CD4-positive, alpha-beta T cell treated with Interleukin-21 for 1 hour (primary cell): ENCODE data around the gene DDN.

Source experiments
- DNase-seq: peaks from one replicate; pipeline ENCODE4 v3.0.0-alpha.2; 2020

DDN gene

DNA sequence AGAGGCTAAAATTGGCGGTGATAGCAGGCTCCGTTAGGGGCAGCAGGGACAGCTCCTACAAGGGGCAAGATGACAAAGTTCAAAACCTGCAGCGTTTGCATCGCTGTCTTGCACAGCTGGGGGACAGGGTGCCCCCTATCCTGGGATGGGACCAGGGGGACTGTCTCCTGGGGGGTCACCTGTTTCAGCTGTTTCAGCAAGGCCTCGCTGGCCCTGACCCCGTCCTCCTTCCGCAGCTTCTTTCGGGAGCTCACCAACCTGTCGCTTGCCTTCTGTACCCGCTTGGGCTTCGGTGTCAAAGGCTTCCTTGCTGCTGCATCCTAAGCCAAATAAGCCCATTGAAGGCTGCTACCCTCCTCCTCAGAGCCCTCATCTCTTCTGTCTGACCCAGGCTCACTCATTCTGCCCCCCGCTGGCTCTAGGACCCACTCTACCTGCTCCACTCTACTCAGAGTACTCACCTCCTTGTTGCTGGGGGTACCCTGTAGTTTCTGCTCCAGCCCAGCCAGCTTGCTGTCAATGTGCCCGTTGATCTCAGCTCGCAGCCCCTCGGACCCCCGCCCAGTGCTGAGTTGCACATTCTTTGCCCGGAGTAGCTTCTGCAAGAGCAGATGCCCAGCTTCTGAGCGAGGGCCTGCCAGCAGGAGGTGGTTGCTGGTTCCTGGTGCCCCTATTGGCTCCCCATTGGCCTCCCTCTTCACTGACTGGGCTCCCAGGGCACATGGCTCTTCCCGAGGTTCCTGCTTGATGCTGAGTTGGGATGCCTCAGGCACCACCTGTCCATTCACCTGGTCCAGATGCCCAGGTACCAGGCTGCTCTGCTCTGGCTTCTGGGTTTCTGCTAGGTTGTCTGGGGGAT is 31.8 kb upstream of the DDN start:
- no peak for DNase-seq

DNA sequence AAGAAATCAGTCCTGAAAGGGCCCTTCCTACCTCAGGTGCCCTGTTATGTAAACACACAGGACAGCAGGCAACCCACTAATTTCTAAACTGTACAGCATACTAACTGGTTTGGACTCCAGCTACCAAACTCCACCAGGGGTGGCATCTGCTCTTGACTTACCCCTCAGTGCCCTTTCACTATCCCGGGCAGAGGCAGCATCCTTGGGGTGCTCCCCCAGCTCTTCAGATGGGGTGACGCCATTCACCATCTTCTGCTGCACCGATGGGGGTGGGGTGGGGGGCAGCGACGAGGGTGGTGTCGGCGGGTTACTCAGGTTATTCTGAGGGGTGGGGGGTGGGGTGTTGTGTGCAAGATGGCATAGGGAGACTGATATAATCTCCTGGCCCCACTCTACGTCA is 30.9 kb upstream of the DDN start:
- no peak for DNase-seq

DNA sequence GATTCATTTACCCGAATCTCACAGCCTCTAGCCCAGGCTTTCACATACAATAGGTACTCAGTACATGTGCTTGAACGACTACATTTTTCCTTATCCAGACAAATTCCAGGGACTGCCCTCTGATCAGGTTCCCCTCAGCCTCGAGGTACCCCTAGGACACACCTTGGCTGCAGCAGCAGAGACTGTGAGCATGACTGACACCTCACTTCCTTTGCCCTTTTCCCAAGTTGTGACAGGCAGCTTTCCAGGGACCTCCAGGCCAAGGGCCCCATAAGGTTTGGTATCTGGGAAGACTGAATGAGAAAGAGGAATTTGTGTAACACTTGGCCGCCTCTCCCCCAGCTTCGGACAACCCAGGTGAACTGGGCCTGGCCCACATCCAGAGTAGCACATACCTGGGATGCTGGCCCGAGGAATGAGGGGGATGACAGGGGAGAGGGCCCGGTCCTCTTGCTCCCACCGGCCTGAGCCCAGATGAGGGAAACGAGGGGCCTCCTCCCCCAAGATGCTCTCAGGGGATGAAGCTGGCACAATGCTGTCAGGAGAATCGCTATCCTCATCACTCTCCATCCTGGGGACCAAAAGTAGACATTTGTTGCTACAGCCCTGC is 29.6 kb upstream of the DDN start:
- DNase-seq, result no peak

DNA sequence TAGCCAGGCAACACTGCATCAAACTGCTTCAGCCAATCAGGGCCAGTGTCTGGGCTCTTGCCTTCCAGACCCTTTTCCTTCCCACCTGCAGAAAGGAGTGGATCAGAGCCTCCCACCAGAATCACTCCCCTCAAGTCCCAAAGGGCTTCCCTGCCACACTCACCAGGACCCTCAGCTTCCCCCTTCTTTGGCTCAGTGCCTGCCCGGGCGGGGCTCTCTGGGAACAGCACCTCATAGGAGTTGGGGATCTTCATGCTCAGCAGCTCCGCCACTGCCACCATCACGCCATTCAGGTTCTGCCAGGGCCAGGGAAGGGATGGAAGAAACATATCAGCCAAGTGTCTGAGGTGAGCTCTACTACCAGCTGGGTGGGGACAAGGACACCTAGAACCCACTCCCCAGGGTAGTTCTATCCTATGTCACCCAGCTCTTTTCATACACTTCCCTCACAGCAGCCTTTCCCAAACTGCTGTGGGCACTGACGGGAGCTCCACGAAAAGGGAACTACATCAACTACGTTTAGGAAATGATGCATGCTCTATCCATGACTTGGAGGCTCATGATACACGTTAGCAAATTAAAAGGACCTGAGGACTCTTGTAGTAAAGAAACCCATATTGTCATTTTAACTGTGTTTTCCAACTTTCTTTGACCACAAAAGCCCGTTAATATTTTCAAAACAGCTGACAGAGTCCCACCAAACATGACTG is 28.8 kb upstream of the DDN start:
- DNase-seq, result no peak

DNA sequence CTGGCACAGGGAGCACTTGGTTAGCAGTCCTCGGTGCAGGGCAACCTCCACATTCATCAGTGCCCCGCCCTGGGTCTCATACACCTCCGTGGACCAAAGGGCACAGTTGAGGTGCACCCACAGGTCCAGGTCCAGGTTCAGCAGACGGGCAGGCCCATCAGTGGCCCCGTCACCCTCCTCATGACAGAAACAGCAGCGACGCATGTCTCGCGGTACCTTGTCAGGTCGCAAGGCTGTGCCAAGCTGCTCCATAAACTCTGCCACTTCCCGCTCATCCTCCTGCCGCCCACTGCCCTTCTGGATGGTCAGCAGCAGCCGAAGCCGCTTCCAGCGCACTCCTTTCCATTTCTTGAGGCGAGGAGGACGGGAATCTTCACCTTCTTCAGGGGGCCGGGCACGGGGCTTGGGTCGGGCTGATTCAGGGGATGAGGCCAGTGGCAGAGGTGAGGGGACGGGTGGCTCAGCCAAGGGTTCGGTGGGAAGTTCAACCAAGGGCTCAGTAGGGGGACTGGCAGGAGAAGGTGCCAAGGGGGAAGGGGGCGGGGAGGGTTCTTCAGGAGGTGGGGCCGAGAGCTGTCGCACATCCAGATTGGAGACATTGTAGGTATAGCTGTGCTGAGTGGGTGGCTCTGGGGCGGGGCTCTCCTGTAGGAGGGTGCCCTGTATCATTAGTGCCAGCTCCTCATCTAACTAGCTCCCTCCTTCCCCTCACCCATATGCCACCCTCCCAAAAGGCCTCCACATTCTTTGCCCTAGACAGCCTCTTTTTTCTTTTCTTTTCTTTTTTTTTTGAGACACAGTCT is 27.7 kb upstream of the DDN start:
- DNase-seq, result no peak

DNA sequence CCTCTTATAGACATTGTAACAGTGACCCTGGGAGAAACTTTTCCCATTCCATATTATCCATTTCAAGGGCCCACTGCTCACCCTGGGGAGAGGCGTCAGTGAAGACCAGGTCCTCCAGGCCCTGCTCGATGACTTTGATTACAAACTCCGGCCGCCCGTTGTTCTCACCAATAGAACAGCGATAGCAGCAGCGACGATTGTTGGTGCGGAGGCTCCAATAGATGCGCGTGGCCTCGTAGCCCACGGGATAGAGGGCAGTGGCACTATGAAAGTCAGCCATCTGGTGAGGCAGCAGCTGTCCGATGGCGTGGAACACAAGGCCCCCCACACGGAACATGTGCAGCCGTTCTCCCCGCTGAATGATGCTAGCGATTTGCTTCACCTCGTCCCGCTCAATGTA is 26.9 kb upstream of the DDN start:
- no peak for DNase-seq

DNA sequence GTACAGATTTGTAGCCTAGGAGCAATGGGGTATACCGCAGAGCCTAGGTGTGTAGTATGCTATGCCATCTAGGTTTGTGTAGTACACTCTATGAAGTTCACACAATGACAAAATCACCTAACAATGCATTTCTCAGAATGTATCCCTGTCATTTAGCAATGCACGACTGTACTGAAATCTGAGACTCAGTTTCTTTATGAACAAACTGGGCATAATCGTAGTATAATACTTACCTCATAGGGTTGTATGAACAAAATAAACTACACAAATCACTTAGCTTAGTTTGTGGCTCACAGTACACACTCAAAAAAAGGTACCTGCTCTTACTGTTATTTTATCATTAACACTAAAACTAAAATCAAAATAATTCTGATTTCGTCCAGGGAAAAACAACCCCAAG is 26.3 kb upstream of the DDN start:
- no peak for DNase-seq

DNA sequence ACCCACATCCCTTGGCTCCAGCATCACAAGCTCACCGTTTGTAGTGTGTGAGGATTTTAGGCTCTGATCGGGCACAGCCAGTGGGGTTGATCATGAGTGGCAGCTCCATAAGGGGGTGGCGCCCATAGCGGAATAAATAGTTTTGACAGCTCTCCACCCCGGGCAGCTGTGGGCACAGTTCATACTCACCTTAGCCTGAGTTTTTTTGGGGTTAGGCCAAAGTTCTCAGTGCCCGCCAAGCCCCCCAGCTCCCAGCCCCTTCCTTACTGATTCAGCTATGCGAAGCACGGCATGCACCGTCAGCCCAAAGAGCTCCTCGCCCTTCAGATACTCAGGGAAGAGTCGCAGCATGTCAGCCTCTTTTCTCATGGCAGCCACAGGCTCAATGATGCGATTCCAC is 25.4 kb upstream of the DDN start:
- no peak for DNase-seq

DNA sequence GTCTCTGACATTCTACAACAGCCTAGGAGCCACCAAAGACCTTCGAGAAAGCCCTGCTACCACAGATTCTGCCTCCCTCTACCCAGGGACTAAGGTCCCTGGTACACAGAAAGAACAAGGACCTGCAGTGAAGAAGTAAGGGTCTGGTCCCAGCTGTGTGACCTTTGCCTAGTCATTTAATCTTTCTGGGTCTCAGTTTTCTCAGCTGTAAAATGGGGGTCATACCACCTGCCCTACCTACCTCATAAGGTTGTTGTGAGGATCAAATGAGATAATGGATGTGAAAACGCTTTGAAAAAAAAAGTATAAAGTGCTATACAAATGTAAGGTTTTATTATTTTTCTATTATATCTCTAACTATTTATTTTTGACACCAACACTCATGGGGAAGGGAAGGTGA is 24.6 kb upstream of the DDN start:
- DNase-seq, result no peak

DNA sequence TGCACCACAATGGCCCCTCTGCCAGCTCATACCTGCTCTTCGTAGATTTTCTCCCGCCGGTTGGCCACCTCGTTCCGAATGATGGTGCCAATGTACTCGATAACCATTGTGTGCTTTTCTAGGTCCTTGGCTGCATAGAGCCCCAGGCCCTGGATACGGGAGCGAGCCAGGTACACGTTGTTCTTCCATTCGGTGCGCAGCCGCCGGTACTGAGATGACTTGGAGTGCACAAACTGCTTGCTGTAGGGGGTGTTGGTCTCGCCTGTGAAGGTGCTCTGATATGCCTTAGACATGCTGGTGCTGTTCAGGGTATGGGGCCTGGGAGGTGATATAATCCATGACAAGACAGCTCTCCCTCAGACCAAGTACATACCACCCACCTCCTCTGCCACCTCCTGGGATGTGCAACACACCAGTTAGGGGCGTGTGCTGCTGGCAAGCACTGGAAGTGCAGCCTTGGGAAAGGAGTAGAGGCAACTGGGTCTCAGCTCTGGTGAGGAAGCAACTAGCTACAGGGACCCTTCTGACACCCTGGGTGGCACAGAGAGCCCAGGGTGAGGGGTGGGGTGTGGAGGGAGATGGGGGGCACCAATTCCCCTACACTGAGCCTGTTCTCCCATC is 23.5 kb upstream of the DDN start:
- DNase-seq, result no peak

DNA sequence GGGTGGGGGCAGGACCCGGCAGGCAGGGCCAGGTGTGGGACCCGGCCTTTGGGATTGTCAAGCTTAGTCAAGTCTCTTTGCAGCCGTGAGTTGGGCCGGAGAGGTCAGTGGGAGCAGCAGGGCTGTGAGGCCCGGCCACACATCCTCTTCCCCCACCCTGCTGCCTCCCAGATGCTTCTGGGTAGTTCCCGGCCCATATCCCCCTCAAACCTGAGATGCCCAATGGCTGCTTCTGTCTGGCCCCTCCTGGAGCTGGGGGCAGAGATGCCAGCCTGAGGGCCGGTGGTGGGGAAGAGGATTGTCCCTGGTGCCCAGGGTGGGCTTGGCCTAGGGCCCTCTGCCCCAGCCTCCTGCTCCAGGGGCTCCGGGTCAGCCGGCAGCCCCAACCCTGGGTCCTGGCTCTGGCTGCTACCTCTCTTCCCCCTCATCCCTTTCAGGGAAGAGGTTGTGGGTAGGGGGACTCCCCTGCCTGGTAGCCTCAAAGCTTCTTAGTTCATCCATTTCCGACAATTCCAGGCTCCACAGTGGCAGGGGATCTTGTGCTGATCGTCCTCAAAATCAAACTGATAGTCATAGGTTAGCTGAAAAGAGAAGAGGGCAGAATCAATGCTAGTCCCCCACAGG is 22.2 kb upstream of the DDN start:
- no peak for DNase-seq

DNA sequence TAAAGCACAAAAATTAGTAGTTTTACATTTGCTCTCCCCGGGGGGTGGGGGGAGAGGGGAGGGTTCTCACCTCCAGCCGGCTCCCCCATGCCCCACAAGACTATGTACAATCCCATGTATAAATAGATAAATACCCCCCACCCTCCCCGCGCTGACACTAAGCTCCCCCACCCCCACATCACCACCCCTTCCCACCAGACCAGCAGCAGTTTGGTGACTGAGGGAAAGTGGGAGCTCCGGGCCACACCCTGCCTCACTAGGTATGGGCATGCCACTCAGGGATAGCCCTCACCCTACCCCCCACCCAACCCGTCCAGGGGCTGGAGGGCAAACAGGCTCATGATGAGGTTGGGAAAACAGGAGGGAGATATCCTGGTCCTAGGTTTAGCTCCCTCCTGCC is 21.3 kb upstream of the DDN start:
- no peak for DNase-seq

DNA sequence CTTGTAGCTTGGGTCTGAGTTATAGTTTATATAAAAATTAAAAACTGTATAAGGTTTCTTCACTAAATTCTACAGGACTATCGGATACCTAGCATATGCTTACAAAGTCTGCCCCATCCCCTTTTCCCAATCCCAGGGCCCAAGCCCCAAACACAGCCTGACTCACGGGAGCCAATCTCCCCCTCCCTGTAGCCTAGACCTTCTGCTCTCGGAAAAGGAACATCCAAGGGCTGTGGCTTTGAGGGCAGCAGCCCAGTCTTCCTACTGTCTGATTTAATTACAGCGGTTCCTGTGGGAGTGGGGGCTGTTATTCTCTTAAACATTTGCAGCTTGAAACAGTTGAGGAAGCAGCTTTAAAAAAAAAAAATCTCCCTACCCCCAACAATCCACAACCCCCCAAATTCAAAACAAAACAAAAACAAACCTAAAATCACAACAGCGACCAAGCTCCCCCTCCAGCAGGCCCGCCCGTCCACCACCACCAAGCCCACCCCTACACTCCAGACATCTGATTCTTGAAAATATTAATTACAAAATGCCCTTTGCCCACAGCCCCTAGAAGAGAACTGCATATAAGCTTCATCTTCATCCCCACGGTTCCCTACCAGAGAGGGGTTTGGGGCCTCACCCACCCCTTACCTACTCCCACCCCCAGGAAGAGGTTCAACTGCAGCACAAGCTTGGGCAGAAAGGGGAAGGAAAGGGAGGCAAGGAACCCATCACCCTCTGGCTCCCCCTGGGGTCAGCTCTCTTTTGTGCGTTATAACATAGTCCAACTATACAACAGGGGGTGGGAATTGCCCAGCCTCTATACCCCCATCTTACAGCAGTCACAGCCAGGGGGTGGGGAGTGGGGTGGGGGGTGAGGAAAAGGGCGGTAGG is 20.5 kb upstream of the DDN start:
- DNase-seq, result peak; percentile 62

DNA sequence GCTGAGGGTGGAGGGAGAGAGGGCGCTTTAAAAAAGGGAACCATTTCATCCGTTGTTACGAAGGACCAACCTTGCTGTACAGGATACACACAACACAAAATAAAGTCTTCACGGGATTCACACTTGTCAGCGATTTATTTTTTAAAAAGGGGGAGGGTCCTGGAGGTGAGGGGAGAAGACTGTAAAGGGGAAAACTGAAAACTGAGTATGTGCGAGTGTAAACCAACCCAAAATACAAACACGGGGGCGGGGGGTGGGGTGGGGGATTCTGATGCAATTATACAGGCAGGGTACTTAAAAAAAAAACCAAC is 19.9 kb upstream of the DDN start:
- no peak for DNase-seq

DNA sequence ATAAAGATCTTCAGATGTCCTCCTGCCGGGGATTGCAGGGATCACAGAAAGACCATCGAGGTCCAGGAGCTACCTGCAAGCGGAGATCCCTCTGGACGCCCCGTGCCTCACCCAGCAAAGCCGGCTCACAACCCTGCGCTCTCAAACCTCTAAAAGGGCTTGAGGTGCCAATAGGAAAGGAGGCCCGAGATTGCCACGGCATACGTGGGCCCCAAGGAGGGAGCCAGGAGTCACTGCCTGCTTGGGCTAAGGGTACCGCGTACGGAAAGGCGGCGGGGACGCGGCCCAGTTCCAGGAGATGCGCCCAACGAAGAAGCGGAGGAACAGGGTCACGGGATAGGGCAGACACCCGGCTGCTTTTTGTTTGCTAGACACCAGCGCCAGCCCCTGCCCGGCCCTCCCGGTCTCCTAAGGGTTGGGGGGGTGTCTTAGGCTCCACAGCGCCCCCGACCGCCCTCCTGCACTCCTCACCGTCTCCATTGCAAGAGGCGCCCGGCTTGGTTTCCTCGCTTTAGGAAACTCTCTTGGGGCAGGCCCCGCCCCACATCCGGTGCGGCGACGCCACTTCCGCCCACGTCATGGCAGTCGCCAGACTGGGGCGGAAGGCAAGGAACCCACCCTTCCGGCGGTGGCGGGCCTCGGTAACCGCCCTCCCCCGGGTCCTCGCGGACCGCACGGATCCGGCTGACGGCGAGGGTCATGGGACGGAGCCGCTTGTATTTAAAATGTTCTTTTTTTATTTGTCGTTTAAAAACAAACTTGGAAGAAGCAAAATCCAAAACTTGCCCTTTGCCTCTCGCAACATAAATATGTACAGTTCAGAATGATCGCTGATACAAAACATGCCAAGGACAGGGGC is 19.3 kb upstream of the DDN start, which contains the start of gene PRKAG1:
Gene PRKAG1, minus strand, starts transcription at position 516 of the 859 bp plus-strand sequence. Its CDS starts 36 bp downstream, at position 480.
- peak; percentile 97 for DNase-seq

DNA sequence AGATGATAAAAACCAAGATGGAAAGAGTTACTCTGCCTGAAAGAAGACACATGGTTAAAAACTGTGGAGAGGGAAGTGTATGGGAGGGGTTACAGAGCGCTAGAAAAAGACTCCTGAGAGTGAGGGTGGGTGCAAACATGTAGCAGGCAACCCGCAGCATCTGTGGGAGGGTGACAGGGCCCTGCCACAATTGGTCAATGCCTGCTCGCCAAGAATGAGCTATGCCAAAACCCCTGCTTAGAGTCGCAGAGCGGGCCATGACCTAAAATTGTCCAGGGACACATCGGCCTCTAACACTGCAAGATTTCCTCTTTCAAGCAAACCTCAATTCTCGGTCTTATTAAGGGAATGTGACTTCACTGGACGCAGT is 18.7 kb upstream of the DDN start:
- DNase-seq, result peak; percentile 39

DNA sequence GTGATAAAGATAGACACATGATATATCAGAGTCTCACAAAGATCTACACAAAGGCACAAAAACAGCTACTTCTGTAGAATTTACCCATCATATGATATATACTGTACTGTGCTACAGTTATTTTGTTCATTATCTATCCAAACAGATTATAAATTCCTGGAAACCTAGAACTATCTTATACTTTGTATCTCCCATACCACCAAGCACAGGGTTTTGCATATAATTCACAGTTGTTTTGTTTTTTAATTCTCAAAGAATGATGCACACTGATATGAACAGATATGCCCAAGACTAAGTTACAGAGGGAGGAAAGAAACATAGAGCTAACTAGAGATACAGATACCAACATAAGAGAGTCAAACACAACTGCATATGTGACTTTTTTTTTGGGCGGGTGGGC is 16.0 kb upstream of the DDN start:
- no peak for DNase-seq

DNA sequence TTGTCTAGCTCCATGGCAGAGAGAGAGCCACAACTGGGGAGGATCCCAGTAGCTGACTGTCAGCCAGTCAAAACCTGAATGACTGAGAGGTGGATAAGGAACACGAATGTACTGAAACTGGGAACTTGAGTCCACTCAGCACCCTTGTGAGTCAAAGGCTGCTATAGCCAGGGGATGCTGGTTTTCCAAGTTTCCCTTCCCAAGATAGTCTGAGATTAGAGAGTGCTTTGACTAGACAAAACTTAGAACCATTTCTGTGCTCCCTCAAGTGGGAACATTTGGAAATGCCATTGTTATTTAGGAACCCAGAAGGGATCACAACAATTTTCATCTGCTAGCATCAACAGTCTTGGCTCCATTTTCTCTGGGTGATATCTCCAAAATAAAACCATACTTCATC is 15.4 kb upstream of the DDN start:
- no peak for DNase-seq

DNA sequence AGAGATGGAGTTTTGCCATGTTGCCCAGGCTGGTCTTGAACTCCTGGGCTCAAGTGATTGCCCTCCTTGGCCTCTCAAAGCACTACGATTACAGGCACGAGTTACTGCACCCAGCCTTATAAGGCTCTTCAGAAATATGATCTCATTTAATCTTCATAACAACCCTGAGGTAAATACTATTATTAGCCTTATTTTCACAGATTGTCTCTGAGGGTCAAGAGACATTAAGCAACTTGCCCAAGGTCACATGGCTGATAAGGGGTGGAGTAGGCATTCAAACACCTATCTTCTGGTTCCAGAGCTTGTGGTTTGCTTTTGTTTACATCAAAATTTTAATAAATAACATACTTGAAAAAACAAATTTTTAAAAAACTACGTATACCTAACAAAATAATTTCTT is 14.3 kb upstream of the DDN start:
- DNase-seq, result no peak

DNA sequence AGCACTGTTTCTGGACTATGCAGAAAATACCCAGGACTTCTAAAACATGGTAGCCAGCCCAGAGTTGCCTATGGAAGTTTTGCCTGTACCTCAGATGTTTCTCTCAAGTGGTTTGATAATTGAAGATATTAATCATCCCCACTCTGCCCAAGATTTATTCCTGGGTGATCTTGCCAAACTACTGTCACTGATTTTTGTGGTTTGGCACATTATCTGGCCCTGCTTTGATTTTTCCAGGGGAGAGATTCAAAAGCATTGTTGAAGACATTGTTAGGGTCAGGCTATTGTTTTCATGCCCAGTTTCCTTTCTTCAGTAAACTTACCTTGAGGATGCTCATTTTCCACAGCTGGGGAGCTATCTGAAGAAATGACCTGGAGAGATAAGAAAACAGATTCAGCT is 13.6 kb upstream of the DDN start:
- no peak for DNase-seq
